Measurements from ENCODE around the gene MTERF4.

MTERF4 gene

GRCh38 chr2:241140445-241140840 lies 38.4 kb upstream of the MTERF4 start:
- no peak for DNase-seq
- whole genome bisulfite sequencing, result 96% methylated on average over 10 of the region's 10 CpGs
- no peak overlapping the region for H3K9ac ChIP-seq (ENCODE audit: low read length)

GRCh38 chr2:241139531-241140444 lies 37.7 kb upstream of the MTERF4 start:
- no peak overlapping the region for H3K14ac ChIP-seq (ENCODE audit: low read length in 2 of 2)
- no peak overlapping the region for H2AK5ac ChIP-seq (ENCODE audit: low read length, severe bottlenecking)
- H3K4me1 ChIP-seq (ENCODE audit: control insufficient read depth, insufficient read depth, low read depth, low read length), result no peaks in the 10 kb centered on the region
- no peak overlapping the region for H4K8ac ChIP-seq (ENCODE audit: low read length)
- H2AFZ ChIP-seq (ENCODE audit: low read depth, low read length), result no peak overlapping the region
- H3K4me2 ChIP-seq (ENCODE audit: low read length, poor library complexity, severe bottlenecking), result no peak overlapping the region
- no peak overlapping the region for H3K9ac ChIP-seq (ENCODE audit: low read length)
- no peak overlapping the region for H3K23ac ChIP-seq (ENCODE audit: low read length in 2 of 2)
- no peak overlapping the region for H3K4me3 ChIP-seq (ENCODE audit: insufficient read depth in 1 of 2, low read depth in 1 of 2, low read length in 2 of 2)
- H3K18ac ChIP-seq (ENCODE audit: low read depth in 1 of 2, low read length in 2 of 2), result no peak overlapping the region
- H2BK12ac ChIP-seq (ENCODE audit: low read length in 2 of 2), result no peak overlapping the region
- H2BK5ac ChIP-seq (ENCODE audit: low read depth, low read length, poor library complexity, severe bottlenecking), result no peak overlapping the region
- no peak overlapping the region for H2BK15ac ChIP-seq (ENCODE audit: low read depth, poor library complexity, severe bottlenecking)
- H3K79me1 ChIP-seq (replicated peaks; ENCODE audit: low read length, poor library complexity, severe bottlenecking), result peaks cover 7% of the 10 kb centered on the region
- no peak overlapping the region for H4K91ac ChIP-seq (ENCODE audit: low read length)
- no peaks in the 10 kb centered on the region for H3K9me3 ChIP-seq (ENCODE audit: control insufficient read depth, low read length)
- H3K27ac ChIP-seq (ENCODE audit: low read length, poor library complexity, severe bottlenecking), result no peak overlapping the region
- no peaks in the 10 kb centered on the region for H3K27me3 ChIP-seq (ENCODE audit: control insufficient read depth in 1 of 2, insufficient read depth in 1 of 2, low read length in 2 of 2)
- H2BK120ac ChIP-seq (ENCODE audit: low read depth, low read length), result no peak overlapping the region
- no peak for DNase-seq
- no peak overlapping the region for H3K4ac ChIP-seq (ENCODE audit: low read depth in 1 of 2, low read length in 2 of 2)
- 95% methylated on average over 24 of the region's 24 CpGs for WGBS
- H3K36me3 ChIP-seq (ENCODE audit: control insufficient read depth in 1 of 2, insufficient read depth in 2 of 2, low read depth in 1 of 2, low read length in 2 of 2), result peaks cover 22 to 31% of the 10 kb centered on the region in 2 experiments

More at GRCh38 chr2:241140445-241140840, 38.4 kb upstream of the MTERF4 start:
- H3K79me1 ChIP-seq (replicated peaks; ENCODE audit: low read length, poor library complexity, severe bottlenecking), result peaks cover 7% of the 10 kb centered on the region
- no peak overlapping the region for H3K4me2 ChIP-seq (ENCODE audit: low read length, poor library complexity, severe bottlenecking)
- H2AFZ ChIP-seq (ENCODE audit: low read depth, low read length), result no peak overlapping the region
- no peak overlapping the region for H3K18ac ChIP-seq (ENCODE audit: low read depth in 1 of 2, low read length in 2 of 2)
- H2BK120ac ChIP-seq (ENCODE audit: low read depth, low read length), result no peak overlapping the region
- no peak overlapping the region for H2BK12ac ChIP-seq (ENCODE audit: low read length in 2 of 2)
- H3K9me3 ChIP-seq (ENCODE audit: control insufficient read depth, low read length), result no peaks in the 10 kb centered on the region
- no peak overlapping the region for H2BK15ac ChIP-seq (ENCODE audit: low read depth, poor library complexity, severe bottlenecking)
- H2AK5ac ChIP-seq (ENCODE audit: low read length, severe bottlenecking), result no peak overlapping the region
- no peaks in the 10 kb centered on the region for H3K4me1 ChIP-seq (ENCODE audit: control insufficient read depth, insufficient read depth, low read depth, low read length)
- H3K36me3 ChIP-seq (ENCODE audit: control insufficient read depth in 1 of 2, insufficient read depth in 2 of 2, low read depth in 1 of 2, low read length in 2 of 2), result peaks cover 20 to 28% of the 10 kb centered on the region in 2 experiments
- no peak overlapping the region for H4K91ac ChIP-seq (ENCODE audit: low read length)
- H3K14ac ChIP-seq (ENCODE audit: low read length in 2 of 2), result no peak overlapping the region
- no peak overlapping the region for H3K4ac ChIP-seq (ENCODE audit: low read depth in 1 of 2, low read length in 2 of 2)
- no peak overlapping the region for H4K8ac ChIP-seq (ENCODE audit: low read length)
- no peak overlapping the region for H3K23ac ChIP-seq (ENCODE audit: low read length in 2 of 2)
- no peak overlapping the region for H3K27ac ChIP-seq (ENCODE audit: low read length, poor library complexity, severe bottlenecking)
- no peaks in the 10 kb centered on the region for H3K27me3 ChIP-seq (ENCODE audit: control insufficient read depth in 1 of 2, insufficient read depth in 1 of 2, low read length in 2 of 2)
- H3K4me3 ChIP-seq (ENCODE audit: insufficient read depth in 1 of 2, low read depth in 1 of 2, low read length in 2 of 2), result no peak overlapping the region
- H2BK5ac ChIP-seq (ENCODE audit: low read depth, low read length, poor library complexity, severe bottlenecking), result no peak overlapping the region

- Histone ChIP-seq H2AFZ (ENCODE audit: low read depth, low read length) (no peak overlapping the region), H3K79me1 (replicated peaks; ENCODE audit: low read length, poor library complexity, severe bottlenecking) (peaks cover 2% of the 10 kb centered on the region), H3K9me3 (ENCODE audit: control insufficient read depth, low read length) (no peaks in the 10 kb centered on the region), H2BK12ac (ENCODE audit: low read length in 2 of 2) (no peak overlapping the region), H3K9ac (ENCODE audit: low read length) (no peak overlapping the region), H4K91ac (ENCODE audit: low read length) (no peak overlapping the region), H3K4me2 (ENCODE audit: low read length, poor library complexity, severe bottlenecking) (no peak overlapping the region), H2AK5ac (ENCODE audit: low read length, severe bottlenecking) (no peak overlapping the region), H3K14ac (ENCODE audit: low read length in 2 of 2) (no peak overlapping the region), H3K27ac (ENCODE audit: low read length, poor library complexity, severe bottlenecking) (no peak overlapping the region), H3K18ac (ENCODE audit: low read depth in 1 of 2, low read length in 2 of 2) (no peak overlapping the region), H3K4me1 (ENCODE audit: control insufficient read depth, insufficient read depth, low read depth, low read length) (no peaks in the 10 kb centered on the region), H3K23ac (ENCODE audit: low read length in 2 of 2) (no peak overlapping the region), H2BK120ac (ENCODE audit: low read depth, low read length) (no peak overlapping the region), H3K27me3 (ENCODE audit: control insufficient read depth in 1 of 2, insufficient read depth in 1 of 2, low read length in 2 of 2) (no peaks in the 10 kb centered on the region), H3K4ac (ENCODE audit: low read depth in 1 of 2, low read length in 2 of 2) (no peak overlapping the region), H2BK5ac (ENCODE audit: low read depth, low read length, poor library complexity, severe bottlenecking) (no peak overlapping the region), H4K8ac (ENCODE audit: low read length) (no peak overlapping the region), H2BK15ac (ENCODE audit: low read depth, poor library complexity, severe bottlenecking) (no peak overlapping the region), H3K4me3 (ENCODE audit: insufficient read depth in 1 of 2, low read depth in 1 of 2, low read length in 2 of 2) (no peak overlapping the region), H3K36me3 (ENCODE audit: control insufficient read depth in 1 of 2, insufficient read depth in 2 of 2, low read depth in 1 of 2, low read length in 2 of 2) (peaks cover 24 to 35% of the 10 kb centered on the region in 2 experiments)
- WGBS, result 96% methylated on average over 16 of the region's 16 CpGs
- no peak for DNase-seq
These were observed 36.4 kb upstream of the MTERF4 start for GRCh38 chr2:241138471-241138870.

- no peak overlapping the region for H2BK5ac ChIP-seq (ENCODE audit: low read depth, low read length, poor library complexity, severe bottlenecking)
These were observed 35.4 kb upstream of the MTERF4 start for GRCh38 chr2:241137276-241138190.

More at GRCh38 chr2:241137276-241138190, 35.4 kb upstream of the MTERF4 start:
- Histone ChIP-seq H3K4me1 (ENCODE audit: control insufficient read depth, insufficient read depth, low read depth, low read length) (no peaks in the 10 kb centered on the region), H2BK15ac (ENCODE audit: low read depth, poor library complexity, severe bottlenecking) (no peak overlapping the region), H3K36me3 (ENCODE audit: control insufficient read depth in 1 of 2, insufficient read depth in 2 of 2, low read depth in 1 of 2, low read length in 2 of 2) (peaks cover 24 to 33% of the 10 kb centered on the region in 2 experiments), H3K23ac (ENCODE audit: low read length in 2 of 2) (no peak overlapping the region), H3K27me3 (ENCODE audit: control insufficient read depth in 1 of 2, insufficient read depth in 1 of 2, low read length in 2 of 2) (no peaks in the 10 kb centered on the region), H3K4me3 (ENCODE audit: insufficient read depth in 1 of 2, low read depth in 1 of 2, low read length in 2 of 2) (no peak overlapping the region), H3K18ac (ENCODE audit: low read depth in 1 of 2, low read length in 2 of 2) (no peak overlapping the region), H2BK120ac (ENCODE audit: low read depth, low read length) (no peak overlapping the region), H2BK12ac (ENCODE audit: low read length in 2 of 2) (no peak overlapping the region), H3K9ac (ENCODE audit: low read length) (no peak overlapping the region), H3K4me2 (ENCODE audit: low read length, poor library complexity, severe bottlenecking) (no peak overlapping the region), H3K14ac (ENCODE audit: low read length in 2 of 2) (no peak overlapping the region), H4K91ac (ENCODE audit: low read length) (no peak overlapping the region), H3K9me3 (ENCODE audit: control insufficient read depth, low read length) (no peaks in the 10 kb centered on the region), H3K79me1 (replicated peaks; ENCODE audit: low read length, poor library complexity, severe bottlenecking) (peaks cover 2% of the 10 kb centered on the region), H3K4ac (ENCODE audit: low read depth in 1 of 2, low read length in 2 of 2) (no peak overlapping the region), H2AK5ac (ENCODE audit: low read length, severe bottlenecking) (no peak overlapping the region), H4K8ac (ENCODE audit: low read length) (no peak overlapping the region), H2AFZ (ENCODE audit: low read depth, low read length) (no peak overlapping the region), H3K27ac (ENCODE audit: low read length, poor library complexity, severe bottlenecking) (no peak overlapping the region)
- WGBS, result 93% methylated on average over 24 of the region's 24 CpGs
- no peak for DNase-seq

Data from mesenchymal stem cell (in vitro differentiated cells and primary cell).